GM21717 (cell line): Measurements from ENCODE around the gene AMFR.
A peak's percentile ranks its signal among the peaks of the same experiment; 100 is the strongest.

ENCODE experiments used
- ATAC-seq: cut with Tn5 transposase; IDR thresholded peaks from one replicate; pipeline ENCODE4 v1.9.1; 2021; ENCODE audit warnings: mild to moderate bottlenecking, moderate library complexity; ENCODE audit not compliant: unreplicated experiment

Gene AMFR

DNA sequence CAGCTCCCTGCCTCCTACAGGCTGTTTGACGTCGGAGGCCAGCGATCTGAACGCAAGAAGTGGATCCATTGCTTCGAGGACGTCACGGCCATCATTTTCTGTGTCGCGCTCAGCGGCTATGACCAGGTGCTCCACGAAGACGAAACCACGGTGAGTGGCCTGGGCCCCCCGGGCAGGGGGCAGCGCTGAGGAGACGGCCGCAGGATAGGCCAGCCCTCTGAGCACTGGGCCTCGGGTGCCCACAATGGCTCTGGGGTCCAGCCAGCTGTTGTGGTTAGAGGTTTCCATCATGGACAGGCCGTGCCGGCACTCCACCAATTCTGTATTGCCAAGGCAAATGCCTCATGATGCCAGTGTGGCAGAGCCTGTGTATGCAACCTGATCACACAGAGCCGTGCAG is 88.6 kb downstream of the AMFR start:
- no peak for ATAC-seq

DNA sequence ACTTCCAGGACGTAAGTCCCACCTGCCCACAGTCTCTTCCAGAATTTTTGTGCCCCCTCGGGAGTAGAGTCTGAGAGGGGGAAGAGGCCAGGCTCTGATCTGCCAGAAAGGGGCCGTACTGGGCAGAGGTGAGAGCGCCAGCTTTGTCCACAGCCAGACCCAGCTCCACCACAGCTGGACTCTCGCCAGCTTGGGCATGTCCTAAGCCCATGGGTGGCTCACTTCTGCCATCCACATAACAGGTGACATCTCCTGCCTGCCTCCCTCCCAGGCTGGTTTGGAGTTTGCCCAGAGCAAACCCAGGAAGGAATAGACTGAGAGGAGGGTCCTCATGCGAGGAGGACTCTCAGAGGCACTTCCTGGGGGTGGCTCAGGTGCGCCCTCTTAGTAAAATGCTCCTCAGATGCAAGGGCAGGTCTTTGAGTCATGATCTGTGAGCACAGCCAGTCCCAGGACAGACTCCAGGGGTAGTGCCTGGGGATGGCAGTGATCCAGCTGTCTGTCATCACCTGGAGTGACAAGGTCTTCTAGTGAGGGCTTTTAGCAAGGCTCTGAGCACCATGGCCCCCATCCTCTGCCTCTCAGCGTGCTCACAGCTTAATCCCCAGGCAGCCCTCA is 89.2 kb downstream of the AMFR start:
- ATAC-seq = no peak

DNA sequence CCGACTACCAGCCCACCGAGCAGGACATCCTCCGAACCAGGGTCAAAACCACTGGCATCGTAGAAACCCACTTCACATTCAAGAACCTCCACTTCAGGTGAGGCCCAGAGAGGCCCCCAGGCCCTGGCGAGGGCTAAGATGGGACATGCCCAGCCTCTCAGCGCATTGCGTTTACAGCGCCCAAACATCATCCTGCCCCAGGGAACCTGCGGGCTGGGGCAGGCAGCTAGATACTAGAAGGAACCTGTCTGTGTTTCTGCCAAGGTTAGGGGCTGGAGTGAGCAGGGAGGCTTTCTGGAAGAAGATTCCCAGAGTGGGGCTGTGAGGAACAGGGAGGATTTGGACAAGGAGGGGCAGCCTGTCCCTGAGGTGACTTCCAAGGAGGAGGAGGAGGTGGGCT is 90.6 kb downstream of the AMFR start:
- ATAC-seq = no peak

DNA sequence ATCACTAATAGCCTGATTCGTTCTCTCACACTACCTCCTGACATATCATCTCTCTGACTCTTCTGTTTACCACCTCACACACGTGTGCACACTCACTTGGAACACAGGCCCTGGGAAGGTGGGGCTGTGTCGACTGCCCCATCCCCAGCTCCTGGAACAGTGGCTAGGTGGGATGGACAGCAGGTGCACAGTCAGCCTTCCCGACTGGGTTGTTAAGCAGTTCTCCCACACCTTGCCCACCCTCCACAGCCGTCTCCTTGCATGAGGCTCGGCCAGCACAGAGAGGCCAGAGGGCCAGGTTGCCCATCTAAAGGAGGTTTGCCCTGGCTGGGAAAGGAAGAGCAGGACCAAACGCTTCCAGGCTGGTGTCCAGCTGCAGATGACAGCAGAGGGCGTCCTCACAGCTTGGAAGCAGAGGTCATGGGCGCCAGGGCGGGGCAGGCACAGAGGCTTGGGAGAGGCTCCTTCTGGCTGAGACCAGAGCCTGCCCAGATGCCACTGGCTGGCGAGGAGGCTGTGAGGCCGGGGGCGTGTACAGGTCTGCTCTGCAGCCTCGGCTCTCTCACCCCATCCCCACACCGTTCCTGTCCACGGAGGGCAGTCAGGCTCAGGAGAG is 92.8 kb downstream of the AMFR start:
- ATAC-seq = no peak

DNA sequence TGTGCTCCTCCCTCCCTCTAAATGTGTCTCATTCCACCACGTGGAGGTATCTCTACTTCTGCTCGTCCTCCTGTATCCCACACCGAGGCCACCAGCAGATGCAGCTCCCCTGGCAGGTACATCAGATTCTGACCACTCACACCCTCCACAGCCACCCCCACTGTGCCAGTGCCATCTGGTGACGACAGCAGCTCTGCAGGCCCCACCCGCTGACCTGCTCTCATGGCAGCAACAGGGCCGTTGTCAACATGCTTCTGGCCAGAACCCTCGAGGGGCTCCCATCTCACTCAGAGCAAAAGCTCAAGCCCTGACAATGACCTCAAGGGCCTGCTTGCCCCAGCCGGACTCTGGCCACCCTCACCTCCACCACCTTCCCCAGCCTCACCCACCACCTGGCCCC is 93.4 kb downstream of the AMFR start:
- no peak for ATAC-seq

DNA sequence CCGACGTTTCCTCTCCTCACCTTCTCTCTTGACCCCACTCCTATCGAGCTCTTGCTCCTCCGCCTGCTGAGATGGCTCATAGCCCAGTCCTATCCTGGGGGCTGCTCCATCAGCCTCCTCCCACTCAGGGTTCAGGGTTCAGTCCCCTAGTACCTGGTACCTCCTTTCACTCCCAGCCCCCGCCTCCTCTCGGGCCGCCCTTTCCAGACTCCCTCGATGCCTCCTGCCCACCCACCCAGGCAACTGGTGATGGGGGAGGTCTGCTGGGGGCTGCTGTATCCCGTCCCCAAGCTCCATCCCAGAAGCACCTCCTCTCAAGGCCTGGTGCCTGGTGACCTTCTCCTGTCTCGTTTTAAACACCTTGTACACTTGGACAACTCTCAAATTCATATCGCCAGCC is 93.9 kb downstream of the AMFR start:
- no peak for ATAC-seq

DNA sequence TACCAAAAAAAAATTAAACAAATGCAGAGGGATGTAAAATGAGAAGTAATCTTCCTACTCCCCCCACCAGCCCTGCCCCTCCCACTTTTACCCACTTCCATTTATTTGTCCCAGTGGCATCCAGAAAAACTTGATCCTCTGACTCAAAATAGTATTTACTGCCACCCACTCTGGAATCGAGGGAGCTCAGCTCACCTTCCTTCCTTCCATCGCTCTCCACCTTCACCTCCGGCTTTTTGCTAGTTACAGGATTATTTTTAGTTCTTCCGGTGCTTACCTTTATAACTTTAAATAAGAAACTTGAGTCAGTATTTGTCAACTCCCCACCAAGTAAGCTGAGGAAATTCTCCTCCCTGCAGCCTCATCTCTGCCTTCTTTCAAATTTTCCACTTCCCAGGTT is 94.9 kb downstream of the AMFR start:
- no peak for ATAC-seq

DNA sequence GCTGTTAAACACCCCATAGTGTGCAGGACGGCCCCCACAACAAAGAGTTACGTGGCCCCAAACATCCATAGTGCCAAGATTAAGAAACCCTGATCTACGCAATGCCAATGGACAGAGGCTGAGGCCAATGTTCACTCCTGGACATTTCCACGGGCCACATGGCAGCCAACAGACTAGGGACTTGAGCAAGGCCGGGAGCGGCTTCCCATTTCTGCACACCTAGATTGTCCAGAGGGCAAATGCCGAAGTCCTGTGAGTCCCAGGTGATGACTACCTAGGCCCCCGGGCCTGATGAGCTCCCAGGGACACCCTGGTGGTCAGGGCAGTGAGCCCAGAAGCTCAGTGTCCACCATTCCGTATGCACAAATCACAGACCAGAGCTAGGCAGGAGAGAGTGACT is 95.5 kb downstream of the AMFR start:
- ATAC-seq = no peak

DNA sequence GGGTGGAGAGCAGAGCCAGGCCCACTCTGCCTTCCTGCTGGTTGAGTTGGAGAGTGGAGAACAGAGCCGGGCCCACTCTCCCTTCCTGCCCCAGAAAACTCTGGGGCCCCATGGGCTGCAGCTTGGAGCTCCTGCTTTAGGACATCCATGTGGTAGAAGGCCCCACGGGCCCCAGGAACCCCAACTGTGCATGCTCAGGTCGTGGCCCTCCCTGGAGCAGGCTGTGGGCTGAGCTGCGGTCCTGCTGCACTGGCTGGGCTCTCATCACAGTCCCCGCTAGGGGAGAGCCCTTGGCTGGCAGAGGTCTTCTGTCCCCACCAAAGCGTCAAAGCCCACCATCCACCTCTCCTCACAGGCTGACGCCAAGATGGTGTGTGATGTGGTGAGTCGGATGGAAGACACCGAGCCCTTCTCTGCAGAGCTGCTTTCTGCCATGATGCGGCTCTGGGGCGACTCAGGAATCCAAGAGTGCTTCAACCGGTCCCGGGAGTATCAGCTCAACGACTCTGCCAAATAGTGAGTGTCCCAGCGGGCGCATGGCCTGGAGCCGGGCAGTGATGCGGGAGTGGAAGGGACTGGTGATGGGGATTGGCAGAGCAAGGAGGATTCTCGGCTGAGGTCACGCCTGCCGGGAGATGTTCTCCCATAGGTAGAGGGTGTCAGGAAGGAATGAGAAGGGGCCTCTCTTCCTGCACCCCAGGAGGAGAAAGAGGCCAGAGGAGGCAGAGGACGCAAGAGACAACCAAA is 96.9 kb downstream of the AMFR start:
- ATAC-seq = no peak

DNA sequence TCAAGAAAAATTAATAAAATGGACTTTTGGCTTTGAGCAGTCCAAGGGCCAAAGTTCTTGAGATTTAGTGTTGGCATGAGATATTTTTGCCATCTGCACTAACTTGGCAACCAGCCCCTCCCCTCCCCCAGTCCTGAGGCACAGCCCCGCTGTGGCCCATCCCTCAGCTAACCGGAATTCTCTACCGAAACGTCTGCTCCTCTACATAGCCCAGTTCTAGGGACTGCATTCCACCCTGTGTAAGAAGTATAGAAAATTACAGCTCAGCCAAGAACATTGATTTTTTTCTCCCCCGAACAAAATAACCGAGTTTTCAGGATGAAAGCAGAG is 97.5 kb downstream of the AMFR start:
- ATAC-seq = no peak

DNA sequence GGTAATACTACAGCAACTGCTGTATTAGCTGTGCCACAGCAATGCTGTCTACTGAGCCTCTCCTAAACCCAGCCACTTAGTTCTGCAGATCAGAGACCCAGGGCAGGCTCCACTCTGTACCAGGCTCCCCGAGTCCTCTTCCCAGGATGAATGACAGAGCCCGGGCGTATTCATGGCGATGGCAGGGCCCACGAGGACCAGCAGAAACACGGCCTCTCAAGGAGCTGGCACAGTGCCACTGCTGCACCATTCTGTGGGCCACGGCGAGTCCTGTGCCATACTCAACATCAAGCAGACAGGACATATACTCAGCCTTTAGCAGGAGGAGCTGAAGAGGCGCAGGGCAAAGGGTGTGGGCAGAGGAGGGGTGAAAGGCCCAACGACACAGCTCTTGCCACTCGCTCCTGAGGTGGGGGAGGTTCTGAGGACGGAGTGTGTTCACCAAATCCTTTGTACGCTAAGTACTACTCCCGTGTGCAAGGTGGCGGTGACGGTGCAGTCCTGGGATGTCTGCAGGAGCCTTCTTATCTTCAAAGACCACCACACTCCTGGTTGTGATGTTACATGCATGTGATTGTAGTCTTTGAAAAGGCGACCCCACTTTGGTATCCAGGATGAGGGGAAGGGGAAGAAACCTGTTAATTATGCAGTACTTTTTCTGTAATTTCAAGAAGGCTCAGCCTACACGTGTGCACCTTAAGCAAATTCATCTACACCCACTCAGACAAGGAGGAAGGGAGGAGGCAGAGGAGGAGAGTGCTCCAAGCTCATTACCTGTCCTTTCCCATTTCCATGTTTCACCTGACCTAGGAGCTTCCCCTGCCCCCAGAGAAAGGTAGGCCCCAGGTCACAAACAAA is 98.0 kb downstream of the AMFR start:
- ATAC-seq = no peak

DNA sequence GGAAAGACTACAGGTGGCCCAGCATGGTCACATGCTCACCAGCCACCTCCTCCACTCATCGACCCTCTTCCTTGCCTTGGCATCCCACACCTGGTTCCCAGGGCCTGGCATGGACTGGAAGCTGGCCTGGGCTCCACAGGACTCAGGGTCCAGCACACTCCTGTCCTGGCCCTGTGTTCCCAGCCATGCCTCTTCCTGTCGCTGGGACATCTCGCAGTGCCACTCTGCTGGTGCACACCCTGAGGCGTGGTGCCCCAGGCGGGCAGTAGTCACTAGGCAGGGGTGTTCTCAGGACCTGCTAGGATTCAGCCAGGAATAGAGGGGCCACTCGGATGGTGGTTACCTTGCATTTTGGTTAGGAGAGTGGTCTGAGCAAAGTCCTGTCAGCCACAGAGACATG is 99.4 kb downstream of the AMFR start:
- ATAC-seq = no peak

DNA sequence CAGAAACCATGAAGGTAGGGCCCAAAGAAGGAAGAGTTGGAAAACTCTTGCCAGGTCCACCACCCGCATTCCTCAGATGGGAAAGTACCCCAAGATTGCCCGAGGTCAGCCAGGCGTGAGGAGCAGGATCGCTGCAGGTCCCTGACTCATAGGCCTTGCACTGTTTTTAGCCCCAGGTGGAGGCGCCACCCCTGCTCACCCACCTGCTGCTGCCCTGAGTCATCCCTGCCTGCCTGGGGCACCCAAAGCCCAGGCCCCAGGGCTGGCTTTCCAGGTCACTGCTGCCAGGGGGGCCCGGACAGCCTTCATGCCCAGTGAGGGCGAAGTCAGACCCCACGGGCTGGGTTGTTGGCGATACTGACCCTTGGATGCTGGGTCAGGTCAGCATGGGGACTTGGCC is 100.9 kb downstream of the AMFR start:
- ATAC-seq = no peak

DNA sequence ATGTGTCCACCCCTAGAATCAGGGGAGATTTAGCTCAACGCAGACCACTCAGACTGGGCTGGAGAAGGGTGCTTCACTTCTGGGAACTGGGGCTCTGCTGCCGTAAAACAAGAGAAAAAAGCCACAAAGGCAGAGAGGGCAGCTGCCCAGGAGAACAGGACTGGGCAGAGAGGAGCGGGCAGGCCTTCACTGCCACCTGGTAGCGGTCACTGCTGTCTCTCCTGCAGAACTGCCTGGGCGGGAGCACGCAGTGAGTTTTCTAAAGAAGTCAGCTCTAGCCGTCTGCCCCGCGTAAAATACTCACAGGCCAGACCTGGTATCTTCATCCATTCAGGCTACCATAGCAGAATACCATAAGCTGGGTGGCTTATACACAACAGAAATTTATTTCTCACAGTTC is 103.8 kb downstream of the AMFR start:
- no peak for ATAC-seq

DNA sequence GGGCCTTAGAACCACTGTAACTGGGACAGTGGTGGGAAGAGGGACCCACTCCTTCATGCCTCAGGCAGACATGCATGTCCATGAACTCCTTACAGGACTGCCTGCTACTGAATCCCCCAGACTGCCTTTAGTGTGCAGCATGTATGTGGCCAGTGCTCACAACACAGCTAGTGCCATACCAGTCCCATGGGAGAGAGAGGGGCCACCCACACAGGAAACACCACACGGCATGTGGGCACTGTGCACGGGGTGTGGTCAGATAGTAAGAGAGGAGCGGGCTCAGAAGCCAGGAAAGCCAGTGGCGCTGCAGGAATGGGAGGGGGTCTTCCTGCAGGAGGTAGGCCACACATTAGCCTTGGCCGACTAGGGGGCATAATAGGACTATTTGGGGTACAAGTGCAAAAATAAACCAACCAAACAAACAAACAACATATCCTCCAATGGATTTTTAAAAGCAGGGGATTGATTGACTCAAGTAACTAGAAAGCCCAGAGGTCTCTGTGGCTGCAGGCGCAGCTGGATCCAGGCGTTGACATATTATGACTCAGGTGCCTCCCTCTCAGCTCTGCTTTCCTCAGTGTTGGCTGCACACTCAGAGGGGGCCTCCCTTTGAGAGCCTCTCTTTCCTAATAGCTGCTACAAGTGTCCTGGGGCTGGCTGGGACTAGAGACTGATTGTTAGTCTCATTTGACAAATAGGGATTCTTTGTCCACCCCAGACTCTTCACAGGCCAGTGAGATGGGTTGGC is 104.4 kb downstream of the AMFR start:
- no peak for ATAC-seq

DNA sequence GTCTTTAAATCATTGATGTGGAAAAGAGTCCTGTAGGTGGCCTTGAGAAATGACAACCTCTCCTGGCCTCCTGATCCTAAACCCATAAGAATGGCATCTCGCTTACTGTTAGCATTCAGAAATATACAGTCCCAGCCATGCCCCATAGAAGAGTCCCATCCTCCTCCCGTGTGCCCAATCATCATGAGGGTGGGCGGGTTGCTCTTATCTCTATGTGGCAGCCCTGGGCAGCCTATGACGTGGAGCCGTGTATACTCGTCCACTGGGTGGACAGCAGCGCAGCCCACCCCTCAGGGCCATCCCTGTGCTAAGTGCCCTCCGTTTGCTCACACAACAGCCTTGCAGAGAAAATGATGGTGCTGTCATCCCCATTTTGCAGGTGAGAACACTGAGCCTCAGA is 105.3 kb downstream of the AMFR start:
- ATAC-seq = no peak

DNA sequence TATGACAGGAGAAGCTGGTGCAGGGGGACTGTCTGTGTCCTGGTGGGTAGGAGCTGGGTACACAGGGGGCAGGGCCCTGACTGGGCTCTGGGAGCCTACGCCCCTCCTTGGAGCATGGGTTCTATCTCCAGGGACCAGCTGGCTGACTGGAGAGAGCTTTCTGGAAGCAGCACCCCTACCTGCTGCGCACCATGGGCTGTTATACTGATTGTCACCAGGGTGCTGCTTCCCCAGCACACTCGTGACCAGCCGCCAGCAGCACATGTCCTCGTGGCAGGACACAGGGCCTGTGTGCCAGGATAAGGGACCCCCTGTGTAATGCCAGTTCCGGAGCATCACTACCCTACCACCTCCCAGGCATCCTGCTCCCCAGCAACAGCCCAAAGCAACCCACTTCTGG is 106.0 kb downstream of the AMFR start:
- no peak for ATAC-seq

DNA sequence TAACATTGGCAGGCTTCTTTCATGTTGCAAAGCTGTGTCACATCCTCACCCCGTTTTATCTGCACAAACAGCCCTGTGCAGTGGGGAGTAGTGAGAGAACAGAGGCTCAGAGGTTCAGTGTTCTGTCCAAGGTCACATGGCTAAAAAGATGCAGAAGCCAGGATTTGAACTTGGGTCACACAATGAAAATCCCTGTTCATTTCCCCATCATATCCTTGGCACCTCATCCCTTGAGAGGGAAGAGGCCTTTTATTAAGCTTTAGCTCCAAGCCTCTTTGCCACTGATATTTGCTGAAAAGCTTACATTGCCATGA is 106.6 kb downstream of the AMFR start:
- ATAC-seq = no peak

DNA sequence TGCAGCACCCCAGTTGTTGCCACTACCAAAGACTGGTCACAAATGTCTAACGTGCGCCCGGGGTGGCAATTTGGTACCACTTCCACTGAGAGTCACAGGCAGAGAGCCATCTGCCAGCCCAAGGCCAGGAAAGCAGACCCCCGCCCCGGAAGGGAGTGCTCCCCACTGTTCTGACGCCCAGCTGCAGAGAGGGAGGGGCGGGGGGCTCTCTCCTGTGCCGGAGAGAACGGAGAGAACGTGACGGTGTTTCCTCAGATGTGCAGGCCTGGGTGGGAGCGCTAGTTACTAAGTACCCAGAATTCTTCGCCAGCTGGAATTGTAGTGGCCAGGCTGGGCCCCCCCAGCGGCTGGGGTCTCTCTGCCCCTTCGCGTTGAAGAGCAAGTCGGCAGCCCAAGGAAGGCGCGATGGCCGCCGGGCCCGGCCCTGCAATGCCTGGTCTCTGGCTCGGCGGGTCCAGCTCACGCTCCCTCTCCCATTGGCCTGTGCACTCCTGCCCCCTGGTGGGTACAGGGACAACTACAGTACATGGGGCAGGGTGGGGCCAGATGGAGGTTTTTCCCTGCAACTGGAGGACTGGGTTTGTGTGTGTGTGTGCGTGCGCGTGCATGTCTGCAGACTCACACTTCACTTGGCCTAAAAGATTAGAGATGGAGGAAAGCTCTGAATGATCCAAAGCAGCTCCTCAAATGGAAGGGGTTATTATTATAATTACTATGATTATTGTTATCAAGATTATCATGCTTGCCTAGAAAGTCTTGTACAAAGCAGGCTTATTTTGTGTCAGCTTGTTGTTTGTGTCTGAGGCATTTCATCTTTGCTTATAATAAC is 107.1 kb downstream of the AMFR start:
- peak; percentile 86 for ATAC-seq

DNA sequence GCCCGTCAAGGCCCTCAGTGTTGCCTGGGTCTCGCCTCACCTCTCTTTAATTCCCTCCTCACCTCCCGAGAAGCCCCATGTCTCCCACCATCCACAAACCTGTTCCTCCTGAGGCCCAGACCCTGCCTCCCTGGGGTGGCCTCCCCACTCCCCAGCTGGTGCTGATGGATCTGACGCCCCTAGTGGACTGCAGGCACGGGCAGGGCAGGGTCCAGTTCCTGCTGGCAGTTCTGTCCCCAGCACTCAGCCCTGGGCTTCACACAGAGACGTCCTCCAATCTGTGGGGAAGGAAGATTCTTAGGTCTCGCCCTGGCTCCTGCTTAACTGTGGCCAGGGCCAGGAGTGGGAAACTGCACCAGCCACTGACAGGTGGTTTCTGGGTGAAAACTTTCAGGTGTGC is 108.8 kb downstream of the AMFR start:
- ATAC-seq = no peak
